Measurements from ENCODE around the gene CFD.
"Not testable (repeated sequence)": the region's sequence is repeated elsewhere in the genome, so short reads cannot be mapped to it uniquely, and the experiment has no call there.

Gene CFD

GRCh38 chr19:858868-859843 is at the start of gene CFD:
TSS of gene CFD (plus strand) at chr19:859664. CDS start at chr19:859690, 26 bp downstream.
- no peak for DNase-seq (ENCODE audit: low spot score)

DNA sequence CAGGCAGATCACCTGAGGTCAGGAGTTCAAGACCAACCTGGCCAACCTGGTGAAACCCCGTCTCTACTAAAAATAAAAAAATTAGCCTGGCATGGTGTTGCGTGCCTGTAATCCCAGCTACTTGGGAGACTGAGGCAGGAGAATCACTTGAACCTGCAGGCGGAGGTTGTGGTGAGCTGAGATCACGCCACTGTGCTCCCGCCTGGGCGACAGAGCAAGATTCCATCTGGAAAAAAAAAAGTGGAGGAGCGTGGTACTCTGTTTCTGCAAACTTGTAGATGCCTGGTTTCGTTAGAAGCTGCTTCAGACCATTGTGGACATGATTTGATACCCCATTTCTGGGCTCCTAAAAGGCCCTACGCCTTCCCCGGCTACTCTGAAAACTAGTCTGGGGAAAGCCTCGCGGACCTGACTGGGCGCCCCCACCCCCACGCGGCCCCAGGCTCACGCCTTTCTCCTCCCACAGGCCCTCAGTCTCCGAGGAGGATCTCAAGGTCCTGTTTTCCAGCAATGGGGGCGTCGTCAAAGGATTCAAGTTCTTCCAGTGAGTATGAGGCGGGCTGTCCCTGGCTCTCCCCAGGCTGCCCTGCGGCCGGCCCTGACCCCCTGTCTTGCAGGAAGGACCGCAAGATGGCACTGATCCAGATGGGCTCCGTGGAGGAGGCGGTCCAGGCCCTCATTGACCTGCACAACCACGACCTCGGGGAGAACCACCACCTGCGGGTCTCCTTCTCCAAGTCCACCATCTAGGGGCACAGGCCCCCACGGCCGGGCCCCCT is 49.2 kb upstream of the CFD start:
- no peak for DNase-seq (ENCODE audit: low spot score)

DNA sequence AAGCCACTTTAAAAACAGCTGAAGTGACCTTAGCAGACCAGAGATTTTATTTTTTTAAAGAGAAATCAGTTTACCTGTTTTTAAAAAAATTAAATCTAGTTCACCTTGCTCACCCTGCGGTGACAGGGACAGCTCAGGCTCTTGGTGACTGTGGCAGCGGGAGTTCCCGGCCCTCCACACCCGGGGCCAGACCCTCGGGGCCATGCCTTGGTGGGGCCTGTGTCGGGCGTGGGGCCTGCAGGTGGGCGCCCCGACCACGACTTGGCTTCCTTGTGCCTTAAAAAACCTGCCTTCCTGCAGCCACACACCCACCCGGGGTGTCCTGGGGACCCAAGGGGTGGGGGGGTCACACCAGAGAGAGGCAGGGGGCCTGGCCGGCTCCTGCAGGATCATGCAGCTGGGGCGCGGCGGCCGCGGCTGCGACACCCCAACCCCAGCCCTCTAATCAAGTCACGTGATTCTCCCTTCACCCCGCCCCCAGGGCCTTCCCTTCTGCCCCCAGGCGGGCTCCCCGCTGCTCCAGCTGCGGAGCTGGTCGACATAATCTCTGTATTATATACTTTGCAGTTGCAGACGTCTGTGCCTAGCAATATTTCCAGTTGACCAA is 48.5 kb upstream of the CFD start:
- no peak for DNase-seq (ENCODE audit: low spot score)

DNA sequence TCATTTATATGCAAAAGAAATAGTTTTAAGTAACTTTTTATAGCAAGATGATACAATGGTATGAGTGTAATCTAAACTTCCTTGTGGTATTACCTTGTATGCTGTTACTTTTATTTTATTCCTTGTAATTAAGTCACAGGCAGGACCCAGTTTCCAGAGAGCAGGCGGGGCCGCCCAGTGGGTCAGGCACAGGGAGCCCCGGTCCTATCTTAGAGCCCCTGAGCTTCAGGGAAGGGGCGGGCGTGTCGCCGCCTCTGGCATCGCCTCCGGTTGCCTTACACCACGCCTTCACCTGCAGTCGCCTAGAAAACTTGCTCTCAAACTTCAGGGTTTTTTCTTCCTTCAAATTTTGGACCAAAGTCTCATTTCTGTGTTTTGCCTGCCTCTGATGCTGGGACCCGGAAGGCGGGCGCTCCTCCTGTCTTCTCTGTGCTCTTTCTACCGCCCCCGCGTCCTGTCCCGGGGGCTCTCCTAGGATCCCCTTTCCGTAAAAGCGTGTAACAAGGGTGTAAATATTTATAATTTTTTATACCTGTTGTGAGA is 47.9 kb upstream of the CFD start:
- no peak for DNase-seq (ENCODE audit: low spot score)

GRCh38 chr19:812049-812746 is 47.3 kb upstream of the CFD start:
- DNase-seq (ENCODE audit: low spot score), result no peak

GRCh38 chr19:812747-813218 is 46.7 kb upstream of the CFD start:
- DNase-seq (ENCODE audit: low spot score), result no peak

- no peak for DNase-seq (ENCODE audit: low spot score)
Measured at GRCh38 chr19:813219-814151, 46.0 kb upstream of the CFD start.

DNA sequence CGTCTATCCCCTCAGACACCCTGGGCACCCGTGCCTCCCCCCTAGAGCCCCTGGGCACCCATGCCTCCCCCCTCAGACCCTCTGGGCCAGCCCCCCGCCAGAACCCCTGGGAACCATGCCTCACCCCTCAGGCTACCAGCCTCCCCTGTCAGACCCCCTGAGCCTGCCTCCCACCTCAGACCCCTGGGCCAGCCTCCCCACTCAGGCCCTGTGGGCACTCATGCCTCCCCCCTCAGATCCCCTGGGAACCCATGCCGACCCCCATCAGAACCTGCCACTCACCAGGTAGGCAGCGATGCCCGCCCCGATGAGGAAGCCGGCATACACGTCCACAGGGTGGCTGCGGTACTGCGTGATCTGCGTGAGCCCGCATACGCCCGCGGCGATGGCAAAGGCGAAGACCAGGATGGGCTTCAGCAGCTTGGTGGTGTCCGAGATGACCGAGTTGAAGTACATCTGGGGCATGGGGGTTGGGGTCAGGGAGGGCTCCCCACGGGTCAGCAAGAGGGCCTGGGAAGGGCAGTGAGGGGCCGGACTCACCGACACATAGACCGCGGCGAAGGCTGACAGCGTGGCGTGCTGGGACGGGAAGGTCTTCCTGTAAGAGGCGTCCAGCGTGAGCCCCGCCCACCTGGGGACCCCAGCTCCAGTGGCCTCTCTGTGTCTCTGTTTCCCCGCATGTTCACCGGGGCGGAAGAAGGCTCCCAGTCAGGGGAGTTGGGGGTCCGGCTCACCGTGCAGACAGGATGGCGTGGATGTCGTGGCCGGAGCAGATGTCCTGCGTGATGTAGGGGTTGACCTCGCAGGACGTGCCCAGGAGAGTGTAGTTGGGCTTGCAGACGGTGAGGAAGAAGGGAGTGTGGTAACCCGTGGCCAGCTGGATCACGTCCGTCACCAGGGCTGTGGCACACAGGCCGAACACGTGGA is 45.0 kb upstream of the CFD start:
- no peak for DNase-seq (ENCODE audit: low spot score)

DNA sequence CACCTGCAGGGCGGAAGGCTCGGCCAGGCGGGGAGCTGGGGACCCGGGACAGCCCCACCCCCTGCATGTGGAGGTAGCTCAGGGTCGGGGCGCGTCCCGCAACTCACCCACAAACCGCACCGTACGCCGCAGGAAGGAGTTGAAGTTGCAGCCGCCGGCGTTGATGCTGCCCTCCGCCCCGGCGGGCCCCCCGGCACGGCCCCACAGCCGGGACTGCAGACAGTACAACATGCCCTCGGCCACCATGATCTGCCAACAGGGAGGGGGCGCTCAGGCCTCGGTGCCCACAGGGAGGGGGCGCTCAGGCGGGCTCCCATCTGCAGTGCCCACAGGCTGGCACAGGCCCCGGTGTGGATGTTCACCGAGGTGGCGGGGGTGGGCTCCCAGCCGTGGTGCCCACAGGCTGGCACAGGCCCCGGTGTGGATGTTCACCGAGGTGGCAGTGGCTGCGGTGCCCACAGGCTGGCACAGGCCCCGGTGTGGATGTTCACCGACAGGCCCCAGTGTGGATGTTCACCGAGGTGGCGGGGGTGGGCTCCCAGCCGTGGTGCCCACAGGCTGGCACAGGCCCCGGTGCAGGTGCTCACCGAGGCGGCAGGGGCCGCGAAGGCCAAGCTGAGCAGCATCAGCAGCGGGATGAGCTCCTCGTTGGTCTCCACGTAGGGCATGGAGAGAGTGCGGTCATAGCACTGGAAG is 44.2 kb upstream of the CFD start:
- DNase-seq (ENCODE audit: low spot score), result no peak

GRCh38 chr19:815775-816499 is 43.5 kb upstream of the CFD start:
- DNase-seq (ENCODE audit: low spot score), result no peak

- no peak for DNase-seq (ENCODE audit: low spot score)
Measured at GRCh38 chr19:816500-816857, 43.0 kb upstream of the CFD start.

GRCh38 chr19:820212-820611 is 39.3 kb upstream of the CFD start:
- not testable (repeated sequence) for DNase-seq (ENCODE audit: low spot score)

- no peak for DNase-seq (ENCODE audit: low spot score)
Measured at GRCh38 chr19:821231-821824, 38.1 kb upstream of the CFD start.

DNA sequence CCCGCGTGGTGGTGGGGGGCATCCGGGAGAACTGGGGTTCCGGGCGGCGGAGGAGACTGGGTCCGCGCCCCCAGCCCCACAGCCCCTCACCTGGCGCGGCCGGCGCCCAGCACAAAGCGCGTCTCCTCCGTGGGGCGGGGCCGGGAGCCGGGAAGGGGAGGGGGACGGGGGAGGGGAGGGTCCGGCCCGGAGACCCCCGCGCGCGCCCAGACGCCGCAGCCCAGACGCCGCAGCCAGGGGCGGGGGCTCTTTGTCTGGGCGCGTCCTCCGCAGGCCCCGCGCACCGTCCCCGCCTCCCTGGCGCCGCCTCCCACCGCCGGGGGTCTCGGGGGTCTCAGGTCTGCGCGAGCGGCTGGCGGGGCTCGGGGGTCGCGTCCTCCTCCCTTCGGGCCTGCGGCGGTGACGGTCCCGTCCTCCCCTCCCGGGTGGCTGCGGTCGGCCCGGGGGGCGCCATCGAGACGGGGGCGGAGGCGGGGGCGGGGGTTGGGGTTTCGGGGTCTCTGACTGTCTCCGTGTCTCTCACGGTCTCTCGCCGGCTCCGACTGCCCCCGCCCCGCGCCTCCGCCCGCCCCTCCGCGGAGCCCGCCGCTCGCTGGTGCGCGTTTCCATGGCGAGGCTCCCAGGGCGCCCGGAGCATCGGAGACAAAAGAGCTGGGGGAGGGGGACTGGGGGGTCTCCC is 37.5 kb upstream of the CFD start, which contains the start of gene PLPPR3:
Gene PLPPR3 (minus strand): TSS at position 131 of the 679 bp plus-strand sequence. CDS start 396 bp downstream, outside the sequence.
- no peak for DNase-seq (ENCODE audit: low spot score)

DNA sequence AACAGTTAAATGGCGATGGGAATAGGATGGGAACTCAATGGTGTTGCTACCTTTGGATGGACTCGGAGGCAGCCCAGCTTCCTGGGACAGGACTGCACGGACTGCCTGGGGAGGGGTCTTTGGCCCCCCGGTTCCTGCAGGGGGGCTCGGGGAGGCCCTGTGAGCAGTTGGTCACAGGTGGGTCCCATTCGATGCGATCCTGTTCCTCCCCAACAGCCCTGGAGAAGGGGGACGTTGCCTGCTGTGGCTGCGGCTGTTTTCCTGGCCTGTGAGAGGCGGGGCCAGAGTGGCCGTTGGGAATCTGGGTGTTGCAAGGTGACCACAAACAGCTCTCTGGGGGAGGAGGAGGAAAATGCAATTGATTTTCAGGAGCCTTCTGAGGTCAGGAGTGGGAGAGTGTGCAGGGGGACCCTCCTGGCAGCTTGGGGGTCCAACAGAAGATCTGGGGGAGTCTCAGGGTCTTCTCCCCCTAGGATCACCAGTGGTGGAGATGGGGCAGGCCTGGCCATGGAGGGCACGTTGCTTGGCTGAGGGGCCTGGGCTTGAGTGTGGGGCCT is 35.8 kb upstream of the CFD start:
- no peak for DNase-seq (ENCODE audit: low spot score)

GRCh38 chr19:824885-825284 is 34.6 kb upstream of the CFD start:
- DNase-seq (ENCODE audit: low spot score), result no peak

All from CD4-positive, alpha-beta T cell treated with Interleukin-2 at 100 ng/mL for 4 hours (primary cell).